ENCODE data around the gene SCFD2. TPM values are rescaled to one million over a fixed set of nuclear protein-coding genes. Genes with fewer than 3 reads are reported as not detected.

The SCFD2 gene
- total and polyA plus RNA-seq, 2 donors: 5.0 to 12.1 TPM

GRCh38 chr4:52825460-52826090 lies 540.3 kb downstream of the SCFD2 start:
- no peak overlapping the region for H3K27ac ChIP-seq (ENCODE audit: low read depth in 1 of 2, low read length in 1 of 2)

GRCh38 chr4:52824603-52825459 lies 541.0 kb downstream of the SCFD2 start:
- H3K27ac ChIP-seq (ENCODE audit: low read depth in 1 of 2, low read length in 1 of 2): no peak overlapping the region
- no peaks in the 10 kb centered on the region for H3K27me3 ChIP-seq (ENCODE audit: control insufficient read depth in 2 of 2, insufficient read depth in 1 of 2, low read length in 1 of 2)
- 67% methylated on average over 12 of the region's 12 CpGs for WGBS
- H3K4me1 ChIP-seq (ENCODE audit: control insufficient read depth in 2 of 2, insufficient read depth in 2 of 2, low read length in 2 of 2): peaks cover 0 to 13% of the 10 kb centered on the region in 2 donors
- no peaks in the 10 kb centered on the region for H3K36me3 ChIP-seq (ENCODE audit: control insufficient read depth in 2 of 2, insufficient read depth in 2 of 2, low read length in 1 of 2)
- no peaks in the 10 kb centered on the region for H3K9me3 ChIP-seq (ENCODE audit: control insufficient read depth in 2 of 2, insufficient read depth in 1 of 2, low read length in 1 of 2)
- DNase-seq (ENCODE audit: low read depth in 6 of 9, low spot score in 9 of 9): peak in 2 of 9 donors; percentile 8 to 28
- H3K4me3 ChIP-seq (ENCODE audit: low read length in 2 of 2): no peak overlapping the region

More at GRCh38 chr4:52825460-52826090, 540.3 kb downstream of the SCFD2 start:
- Histone ChIP-seq H3K4me1 (ENCODE audit: control insufficient read depth in 2 of 2, insufficient read depth in 2 of 2, low read length in 2 of 2) (peaks cover 0 to 13% of the 10 kb centered on the region in 2 donors), H3K36me3 (ENCODE audit: control insufficient read depth in 2 of 2, insufficient read depth in 2 of 2, low read length in 1 of 2) (no peaks in the 10 kb centered on the region), H3K9me3 (ENCODE audit: control insufficient read depth in 2 of 2, insufficient read depth in 1 of 2, low read length in 1 of 2) (no peaks in the 10 kb centered on the region), H3K4me3 (ENCODE audit: low read length in 2 of 2) (no peak overlapping the region), H3K27me3 (ENCODE audit: control insufficient read depth in 2 of 2, insufficient read depth in 1 of 2, low read length in 1 of 2) (no peaks in the 10 kb centered on the region)
- peak in 4 of 9 donors; percentile 3 to 45 (median 10) for DNase-seq (ENCODE audit: low read depth in 6 of 9, low spot score in 9 of 9)
- WGBS: 30% methylated on average over 3 of the region's 3 CpGs

- no peaks in the 10 kb centered on the region for H3K27me3 ChIP-seq (ENCODE audit: control insufficient read depth in 2 of 2, insufficient read depth in 1 of 2, low read length in 1 of 2)
- peaks cover 0 to 13% of the 10 kb centered on the region in 2 donors for H3K4me1 ChIP-seq (ENCODE audit: control insufficient read depth in 2 of 2, insufficient read depth in 2 of 2, low read length in 2 of 2)
- no peak overlapping the region for H3K27ac ChIP-seq (ENCODE audit: low read depth in 1 of 2, low read length in 1 of 2)
- no peaks in the 10 kb centered on the region for H3K9me3 ChIP-seq (ENCODE audit: control insufficient read depth in 2 of 2, insufficient read depth in 1 of 2, low read length in 1 of 2)
- no peak for DNase-seq (ENCODE audit: low read depth in 6 of 9, low spot score in 9 of 9)
- 99% methylated on average over 6 of the region's 6 CpGs for WGBS
- no peaks in the 10 kb centered on the region for H3K36me3 ChIP-seq (ENCODE audit: control insufficient read depth in 2 of 2, insufficient read depth in 2 of 2, low read length in 1 of 2)
- H3K4me3 ChIP-seq (ENCODE audit: low read length in 2 of 2): no peak overlapping the region
Measured at GRCh38 chr4:52824270-52824602, 541.6 kb downstream of the SCFD2 start.

GRCh38 chr4:52823702-52824092 lies 542.2 kb downstream of the SCFD2 start:
- Histone ChIP-seq H3K27ac (ENCODE audit: low read depth in 1 of 2, low read length in 1 of 2) (no peak overlapping the region), H3K36me3 (ENCODE audit: control insufficient read depth in 2 of 2, insufficient read depth in 2 of 2, low read length in 1 of 2) (no peaks in the 10 kb centered on the region)

More at GRCh38 chr4:52823702-52824092, 542.2 kb downstream of the SCFD2 start:
- H3K4me3 ChIP-seq (ENCODE audit: low read length in 2 of 2): no peak overlapping the region
- H3K27me3 ChIP-seq (ENCODE audit: control insufficient read depth in 2 of 2, insufficient read depth in 1 of 2, low read length in 1 of 2): no peaks in the 10 kb centered on the region
- peaks cover 0 to 13% of the 10 kb centered on the region in 2 donors for H3K4me1 ChIP-seq (ENCODE audit: control insufficient read depth in 2 of 2, insufficient read depth in 2 of 2, low read length in 2 of 2)
- H3K9me3 ChIP-seq (ENCODE audit: control insufficient read depth in 2 of 2, insufficient read depth in 1 of 2, low read length in 1 of 2): no peaks in the 10 kb centered on the region
- 87% methylated on average over 1 of the region's 1 CpG for WGBS
- DNase-seq (ENCODE audit: low read depth in 6 of 9, low spot score in 9 of 9): no peak

Other genes with a start within 250 kb of the SCFD2 start
- gene FIP1L1, start 11.6 kb upstream of the SCFD2 start, total RNA-seq: 66.4 TPM
- 68.0 TPM for gene FIP1L1, start 11.6 kb upstream of the SCFD2 start, polyA plus RNA-seq
- 1.6 TPM for gene LNX1, start 225.4 kb upstream of the SCFD2 start, total RNA-seq
- 6.4 TPM for gene LNX1, start 225.4 kb upstream of the SCFD2 start, polyA plus RNA-seq